Spleen (tissue), 7 donors: ENCODE data around the gene BTBD10.

Experiments used
- POLR2AphosphoS5 ChIP-seq, 3 donors: sonication (generic); formaldehyde crosslinking; IDR thresholded peaks; one replicate each; pipeline ENCODE4 v1.5.1; 2017; ENCODE audit warnings: antibody characterized with exemption in 3 of 3
- TF ChIP-seq, protein P1 (sequence below), 11 experiments: fragments of 200-600 bp in 7 of 11; fragments of 450-650 bp in 4 of 11; sonication (generic) in 4 of 11; IDR thresholded peaks in 8 of 11; conservative IDR thresholded peaks in 3 of 11; 1 replicate in 7 of 11; 2 replicates in 4 of 11; pipeline versions ENCODE4 v1.4.0 to v1.8.0; 2016 to 2021; ENCODE audit warnings: antibody characterized with exemption in 11 of 11, inconsistent platforms in 4 of 11, mild to moderate bottlenecking in 1 of 11
- donor health status: DM: no; HTN: no; CAD: no; lungs with moderate emphysema.
- donor health status: DM: no; HTN: no; CAD: no.
- donor health status: DM: no; HTN: no; CAD: no.

DNA sequence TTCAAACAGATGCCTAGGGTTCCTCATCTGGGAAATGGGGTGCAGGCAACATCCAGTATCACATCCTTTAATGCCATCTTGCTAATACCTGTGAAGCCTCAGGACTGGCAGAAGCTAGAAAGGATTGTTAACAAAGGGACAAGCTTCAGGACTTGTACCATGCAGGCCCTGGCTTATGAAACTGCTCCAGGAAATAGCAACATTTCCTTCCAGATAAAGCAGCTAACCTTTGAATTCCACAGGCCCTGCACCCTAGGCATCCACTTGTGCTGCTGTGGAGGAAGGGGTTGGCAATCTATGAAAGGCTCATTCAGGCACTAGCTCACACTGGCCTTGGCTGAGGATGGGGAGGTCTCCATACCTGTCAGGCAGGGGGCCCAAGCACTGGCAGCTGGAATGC lies 87.2 kb downstream of the BTBD10 start:
- TF ChIP-seq, protein P1, sequence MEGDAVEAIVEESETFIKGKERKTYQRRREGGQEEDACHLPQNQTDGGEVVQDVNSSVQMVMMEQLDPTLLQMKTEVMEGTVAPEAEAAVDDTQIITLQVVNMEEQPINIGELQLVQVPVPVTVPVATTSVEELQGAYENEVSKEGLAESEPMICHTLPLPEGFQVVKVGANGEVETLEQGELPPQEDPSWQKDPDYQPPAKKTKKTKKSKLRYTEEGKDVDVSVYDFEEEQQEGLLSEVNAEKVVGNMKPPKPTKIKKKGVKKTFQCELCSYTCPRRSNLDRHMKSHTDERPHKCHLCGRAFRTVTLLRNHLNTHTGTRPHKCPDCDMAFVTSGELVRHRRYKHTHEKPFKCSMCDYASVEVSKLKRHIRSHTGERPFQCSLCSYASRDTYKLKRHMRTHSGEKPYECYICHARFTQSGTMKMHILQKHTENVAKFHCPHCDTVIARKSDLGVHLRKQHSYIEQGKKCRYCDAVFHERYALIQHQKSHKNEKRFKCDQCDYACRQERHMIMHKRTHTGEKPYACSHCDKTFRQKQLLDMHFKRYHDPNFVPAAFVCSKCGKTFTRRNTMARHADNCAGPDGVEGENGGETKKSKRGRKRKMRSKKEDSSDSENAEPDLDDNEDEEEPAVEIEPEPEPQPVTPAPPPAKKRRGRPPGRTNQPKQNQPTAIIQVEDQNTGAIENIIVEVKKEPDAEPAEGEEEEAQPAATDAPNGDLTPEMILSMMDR (IDR thresholded peaks at IDR 0.05 in 8 of 11, conservative IDR thresholded peaks at IDR 0.05 in 3 of 11) = no peak
- TF ChIP-seq POLR2AphosphoS5 (IDR thresholded peaks at IDR 0.05) = no peak
